SK-N-SH treated with all-trans-retinoic acid at 6 μM for 48 hours (cell line): ENCODE data around the gene TEX28.

ENCODE experiments used
- CSRNP3 ChIP-seq: fragments of 250-450 bp; sonication (Bioruptor Pico); IDR thresholded peaks from 2 replicates; pipeline ENCODE4 v1.5.1; 2021; ENCODE audit warnings: mild to moderate bottlenecking, moderate library complexity
- ESRRG ChIP-seq: fragments of 250-450 bp; sonication (Bioruptor Pico); IDR thresholded peaks from 2 replicates; pipeline ENCODE4 v1.6.1; 2021; ENCODE audit warnings: mild to moderate bottlenecking
- PPARA ChIP-seq: fragments of 250-450 bp; sonication (Bioruptor Pico); IDR thresholded peaks from 2 replicates; pipeline ENCODE4 v1.5.0; 2020; ENCODE audit warnings: mild to moderate bottlenecking, borderline replicate concordance
- TOX ChIP-seq: fragments of 250-450 bp; sonication (Bioruptor Pico); IDR thresholded peaks from 2 replicates; pipeline ENCODE4 v1.8.0; 2021; ENCODE audit warnings: mild to moderate bottlenecking, moderate library complexity, borderline replicate concordance
- ZC3H10 ChIP-seq: fragments of 250-450 bp; sonication (Bioruptor Pico); IDR thresholded peaks from 2 replicates; pipeline ENCODE4 v1.5.1; 2021; ENCODE audit warnings: mild to moderate bottlenecking, moderate library complexity
- ZNF565 ChIP-seq: fragments of 450-650 bp; formaldehyde crosslinking; conservative IDR thresholded peaks from 2 replicates; pipeline ENCODE4 v1.5.0; 2020; ENCODE audit warnings: low read depth, mild to moderate bottlenecking, moderate library complexity
- TF ChIP-seq, protein P1 (sequence below): fragments of 250-450 bp; sonication (Bioruptor Pico); IDR thresholded peaks from 2 replicates; pipeline ENCODE4 v1.8.0; 2020; ENCODE audit warnings: mild to moderate bottlenecking, moderate library complexity, borderline replicate concordance
- TF ChIP-seq, protein P2 (sequence below): fragments of 250-450 bp; sonication (Bioruptor Pico); IDR thresholded peaks from 2 replicates; pipeline ENCODE4 v1.5.1; 2020; ENCODE audit warnings: low read depth, mild to moderate bottlenecking, moderate library complexity

DNA sequence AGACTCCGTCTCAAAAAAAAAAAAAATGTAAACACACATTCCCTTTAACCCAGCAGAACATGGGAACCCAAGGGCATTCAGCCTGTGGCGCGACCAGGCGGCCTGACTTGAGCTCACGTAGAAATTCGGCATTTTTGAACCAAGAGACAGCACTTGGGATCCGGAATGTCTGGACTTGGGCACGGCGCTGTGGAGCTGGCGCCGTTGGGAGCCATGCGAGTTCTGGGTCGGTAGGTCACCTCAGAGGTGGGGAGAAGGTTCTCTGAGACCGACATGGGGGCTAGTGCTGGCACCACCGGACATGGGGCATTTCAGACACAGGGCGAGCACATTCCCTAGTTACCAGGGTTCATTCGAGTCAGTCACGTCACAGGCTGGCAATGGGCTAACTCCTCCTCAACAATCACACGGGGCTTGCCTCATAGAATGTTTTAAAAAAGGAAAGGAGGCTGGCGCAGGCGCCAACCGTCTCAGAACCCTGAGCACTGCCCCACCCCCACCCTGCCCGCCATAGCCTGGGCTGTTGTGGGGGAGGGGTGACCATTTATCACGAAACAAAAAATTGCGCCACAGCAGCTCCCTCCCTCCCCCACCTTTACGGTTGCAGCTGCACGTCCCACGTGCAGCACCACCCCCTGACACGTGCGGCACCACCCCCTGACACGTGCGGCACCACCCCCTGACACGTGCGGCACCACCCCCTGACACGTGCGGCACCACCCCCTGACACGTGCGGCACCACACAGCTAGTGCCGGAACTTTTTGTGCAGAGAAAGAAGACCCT is at the start of gene TEX28:
- TF ChIP-seq, protein P1, sequence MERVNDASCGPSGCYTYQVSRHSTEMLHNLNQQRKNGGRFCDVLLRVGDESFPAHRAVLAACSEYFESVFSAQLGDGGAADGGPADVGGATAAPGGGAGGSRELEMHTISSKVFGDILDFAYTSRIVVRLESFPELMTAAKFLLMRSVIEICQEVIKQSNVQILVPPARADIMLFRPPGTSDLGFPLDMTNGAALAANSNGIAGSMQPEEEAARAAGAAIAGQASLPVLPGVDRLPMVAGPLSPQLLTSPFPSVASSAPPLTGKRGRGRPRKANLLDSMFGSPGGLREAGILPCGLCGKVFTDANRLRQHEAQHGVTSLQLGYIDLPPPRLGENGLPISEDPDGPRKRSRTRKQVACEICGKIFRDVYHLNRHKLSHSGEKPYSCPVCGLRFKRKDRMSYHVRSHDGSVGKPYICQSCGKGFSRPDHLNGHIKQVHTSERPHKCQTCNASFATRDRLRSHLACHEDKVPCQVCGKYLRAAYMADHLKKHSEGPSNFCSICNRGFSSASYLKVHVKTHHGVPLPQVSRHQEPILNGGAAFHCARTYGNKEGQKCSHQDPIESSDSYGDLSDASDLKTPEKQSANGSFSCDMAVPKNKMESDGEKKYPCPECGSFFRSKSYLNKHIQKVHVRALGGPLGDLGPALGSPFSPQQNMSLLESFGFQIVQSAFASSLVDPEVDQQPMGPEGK, result no peak
- TF ChIP-seq ZC3H10 (CRISPR knock-in tag) (no peak), PPARA (CRISPR knock-in tag) (no peak), ZNF565 (CRISPR knock-in tag) (no peak), ESRRG (CRISPR knock-in tag) (no peak), TOX (no peak), CSRNP3 (no peak)
- TF ChIP-seq, protein P2, sequence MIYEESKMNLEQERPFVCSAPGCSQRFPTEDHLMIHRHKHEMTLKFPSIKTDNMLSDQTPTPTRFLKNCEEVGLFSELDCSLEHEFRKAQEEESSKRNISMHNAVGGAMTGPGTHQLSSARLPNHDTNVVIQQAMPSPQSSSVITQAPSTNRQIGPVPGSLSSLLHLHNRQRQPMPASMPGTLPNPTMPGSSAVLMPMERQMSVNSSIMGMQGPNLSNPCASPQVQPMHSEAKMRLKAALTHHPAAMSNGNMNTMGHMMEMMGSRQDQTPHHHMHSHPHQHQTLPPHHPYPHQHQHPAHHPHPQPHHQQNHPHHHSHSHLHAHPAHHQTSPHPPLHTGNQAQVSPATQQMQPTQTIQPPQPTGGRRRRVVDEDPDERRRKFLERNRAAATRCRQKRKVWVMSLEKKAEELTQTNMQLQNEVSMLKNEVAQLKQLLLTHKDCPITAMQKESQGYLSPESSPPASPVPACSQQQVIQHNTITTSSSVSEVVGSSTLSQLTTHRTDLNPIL (CRISPR knock-in tag), result no peak
